Hematopoietic multipotent progenitor cell treated with erythropoietin and hydrocortisone succinate and interleukin-3 and kit ligand, for 15 days (in vitro differentiated cells): ENCODE data around the gene DCUN1D2.

Experiments used
- DNase-seq: peaks from one replicate; pipeline ENCODE4 v3.0.0-alpha.2; 2015; ENCODE audit warnings: low spot score

The DCUN1D2 gene

DNA sequence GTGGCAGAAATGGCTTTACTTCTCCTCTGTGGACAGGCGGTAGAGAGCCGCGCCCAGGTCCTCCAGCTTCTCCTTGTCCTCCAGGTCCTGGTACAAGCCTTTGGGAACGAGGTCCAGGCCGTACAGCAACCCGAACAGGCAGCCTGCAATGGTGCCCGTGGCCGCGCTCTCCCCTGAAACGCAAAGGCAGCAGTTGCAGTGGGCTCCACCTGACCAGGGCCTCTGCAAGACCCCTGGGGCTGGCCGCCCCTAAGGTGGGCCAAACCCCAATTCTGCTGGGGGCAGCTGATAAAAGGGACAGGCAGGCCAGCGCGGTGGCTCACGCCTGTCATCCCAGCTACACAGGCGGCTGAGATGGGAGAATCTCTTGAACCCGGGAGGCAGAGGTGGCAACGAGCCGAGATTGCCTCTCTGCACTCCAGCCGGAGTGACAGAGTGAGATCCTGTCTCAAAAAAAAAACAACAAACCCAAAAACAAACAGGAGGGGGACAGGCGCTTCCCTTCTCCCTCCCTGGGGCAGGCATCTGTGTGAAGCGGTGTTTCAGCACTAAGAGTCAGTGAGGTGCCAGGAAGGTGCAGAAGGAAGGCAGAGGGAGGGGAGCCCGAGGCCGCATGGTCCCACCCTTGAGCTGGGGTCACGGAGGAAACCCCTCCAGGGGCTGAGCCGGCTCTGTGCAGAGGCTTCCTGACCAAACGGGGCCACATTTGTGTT, 67.5 kb downstream of the DCUN1D2 start:
- DNase-seq: no peak

DNA sequence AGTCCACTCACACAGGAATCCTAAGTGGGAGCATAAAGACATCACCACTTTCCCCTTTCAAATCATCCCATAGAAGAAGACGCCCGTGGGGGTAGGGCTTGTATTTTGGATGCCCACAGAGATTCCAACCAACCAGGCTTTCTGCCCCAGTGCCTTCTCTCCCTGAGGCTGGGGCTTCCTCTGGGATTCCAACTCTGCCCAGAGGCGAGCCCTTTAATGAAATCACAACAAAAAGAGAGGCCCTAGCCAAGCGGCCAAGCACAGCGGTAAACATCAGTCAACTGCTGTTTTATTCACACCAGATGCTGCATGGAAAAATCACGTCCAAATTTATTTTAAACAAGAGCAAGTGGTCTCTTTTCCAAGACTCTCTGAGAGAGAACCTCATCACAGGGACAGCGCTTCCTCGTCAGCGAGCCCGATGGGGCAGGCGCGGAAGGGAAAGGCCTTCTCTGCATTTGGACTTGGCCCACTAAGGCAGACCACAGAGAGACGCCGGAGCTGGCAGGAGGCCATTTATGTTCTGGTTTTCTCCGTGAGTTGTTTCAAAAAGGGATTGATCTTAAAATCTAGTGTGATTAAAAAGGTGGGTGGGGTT, 68.7 kb downstream of the DCUN1D2 start:
- DNase-seq: no peak

DNA sequence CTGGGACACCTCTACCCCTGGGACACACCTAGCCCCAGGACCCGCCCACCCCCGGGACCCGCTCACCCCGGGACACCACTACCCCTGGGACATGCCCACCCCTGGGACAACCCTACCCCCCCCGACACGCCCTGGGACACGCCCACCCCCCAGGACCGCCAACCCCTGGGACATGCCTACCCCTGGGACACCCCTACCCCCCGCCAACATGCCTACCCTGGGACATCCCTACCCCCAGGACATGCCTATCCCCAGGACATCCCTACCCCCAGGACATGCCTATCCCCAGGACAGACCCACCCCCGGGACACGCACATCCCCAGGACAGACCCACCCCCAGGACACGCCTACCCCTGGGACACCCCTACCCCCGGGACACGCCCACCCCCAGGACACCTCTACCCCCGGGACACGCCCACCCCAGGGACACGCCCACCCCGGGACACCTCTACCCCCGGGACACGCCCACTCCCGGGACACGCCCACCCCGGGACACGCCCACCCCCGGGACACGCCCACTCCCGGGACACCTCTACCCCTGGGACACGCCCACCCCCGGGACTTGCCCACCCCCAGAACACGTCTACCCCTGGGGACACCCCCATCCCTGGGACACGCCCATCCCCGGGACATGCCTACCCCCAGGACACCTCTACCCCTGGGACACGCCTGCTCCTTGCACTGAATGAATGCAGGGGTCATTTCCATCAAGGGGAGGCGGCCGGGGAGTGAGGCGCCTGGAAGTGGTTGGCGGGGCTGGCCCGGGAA, 69.5 kb downstream of the DCUN1D2 start:
- no peak for DNase-seq

DNA sequence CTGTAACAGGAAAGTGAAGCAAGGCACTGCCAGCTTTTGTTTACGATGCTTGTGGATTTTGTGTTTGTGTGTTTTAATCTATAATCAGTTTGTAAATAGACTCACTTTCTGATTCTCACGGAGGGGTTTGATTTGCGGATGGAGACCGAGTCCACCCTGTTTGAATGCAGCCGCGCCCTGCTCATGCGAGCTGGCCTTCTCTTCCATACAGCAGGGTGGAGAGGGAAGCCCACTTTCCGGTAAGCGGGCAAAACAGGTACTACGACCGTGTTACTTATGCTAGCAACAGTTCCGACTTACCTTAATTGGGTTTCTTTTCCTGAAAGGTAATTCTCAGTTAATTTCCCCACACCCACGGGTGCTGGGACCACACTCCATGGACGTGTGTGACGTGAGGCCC, 70.3 kb downstream of the DCUN1D2 start:
- no peak for DNase-seq

DNA sequence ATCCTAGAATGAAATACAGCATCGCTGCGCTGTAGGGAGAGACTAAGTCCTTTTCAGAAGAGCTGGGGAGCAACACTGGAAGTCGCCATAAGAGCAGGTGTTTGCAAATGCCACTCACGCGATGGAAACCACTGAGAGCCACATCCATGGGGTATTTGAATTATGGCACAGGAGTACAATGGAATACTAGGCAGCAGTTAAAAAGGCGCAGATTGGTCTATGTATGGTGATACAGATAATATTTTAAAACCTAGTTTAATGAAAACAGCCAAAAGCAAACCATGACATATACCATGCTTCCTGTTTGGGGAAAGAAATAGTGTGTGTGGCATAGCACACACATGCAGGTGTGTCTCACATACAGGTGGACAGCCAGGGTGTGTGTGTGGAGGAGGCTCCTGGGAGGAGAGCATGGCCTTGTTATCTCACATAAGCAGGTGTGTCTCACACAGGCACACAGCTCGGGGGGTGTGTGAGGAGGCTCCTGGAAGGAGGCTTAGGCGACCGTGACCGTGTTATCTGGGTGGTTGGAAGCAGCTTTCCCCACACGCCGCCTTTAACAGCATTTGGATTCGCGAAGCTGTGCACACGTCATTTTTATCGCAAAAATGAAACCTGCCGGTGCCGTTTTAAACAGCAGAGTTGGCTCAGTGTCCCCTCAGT, 70.8 kb downstream of the DCUN1D2 start:
- no peak for DNase-seq

DNA sequence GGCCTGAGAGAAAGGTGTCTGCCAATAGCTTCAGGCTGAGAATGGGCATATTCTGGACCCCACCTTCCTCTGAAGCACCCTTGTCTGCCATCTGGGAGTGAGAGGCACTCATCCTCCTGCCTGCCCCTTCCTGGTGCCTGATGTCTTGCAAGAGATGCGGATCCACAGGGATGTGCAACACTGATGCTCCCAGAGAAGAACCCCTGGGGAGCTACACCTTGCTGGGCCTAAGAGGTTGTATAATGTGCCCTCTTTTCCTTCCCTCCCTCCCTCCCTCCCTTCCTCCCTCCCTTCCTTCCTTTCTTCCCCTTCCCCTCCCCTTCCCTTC, 71.8 kb downstream of the DCUN1D2 start:
- no peak for DNase-seq

DNA sequence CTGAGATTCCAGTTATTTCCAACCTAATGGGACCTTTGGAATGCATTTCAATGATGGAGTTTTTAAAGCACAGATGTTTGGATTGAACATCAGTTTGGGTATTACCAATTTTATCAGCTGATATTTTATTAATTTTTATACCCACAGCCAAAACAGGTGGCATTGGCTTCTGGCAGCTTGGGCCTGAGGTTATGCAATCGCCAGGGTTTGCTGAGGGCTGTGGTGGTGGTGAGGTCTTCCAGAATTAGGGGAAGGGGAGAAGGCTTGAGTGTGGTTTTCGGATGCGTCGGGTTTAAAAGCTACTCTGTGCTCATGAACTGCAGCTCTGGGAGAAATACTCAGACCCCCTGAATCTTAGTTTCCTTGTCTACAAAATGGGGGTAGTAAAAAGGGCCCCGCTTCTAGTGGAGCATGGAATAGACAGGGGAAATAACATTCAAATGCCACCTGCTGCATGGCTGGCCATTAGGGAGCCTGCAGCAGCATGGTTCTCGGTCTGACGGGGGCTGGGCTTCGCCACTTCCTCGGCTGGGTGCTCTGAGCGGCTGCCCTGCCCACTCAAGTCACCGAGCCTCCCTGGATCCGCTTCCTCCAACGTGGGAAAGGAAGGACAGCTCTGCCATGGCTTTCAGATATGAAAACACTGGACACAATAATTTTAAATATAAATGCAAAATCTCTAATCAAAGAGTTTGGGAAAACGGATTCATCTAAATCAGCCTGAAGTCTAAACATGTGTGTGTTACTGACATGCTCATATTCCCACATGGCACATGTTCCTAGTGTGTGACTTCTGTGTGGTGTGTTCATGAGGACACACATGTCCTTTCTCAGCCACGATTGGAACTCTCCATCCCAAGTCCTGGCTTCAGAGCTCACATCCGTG, 72.4 kb downstream of the DCUN1D2 start:
- DNase-seq: no peak

DNA sequence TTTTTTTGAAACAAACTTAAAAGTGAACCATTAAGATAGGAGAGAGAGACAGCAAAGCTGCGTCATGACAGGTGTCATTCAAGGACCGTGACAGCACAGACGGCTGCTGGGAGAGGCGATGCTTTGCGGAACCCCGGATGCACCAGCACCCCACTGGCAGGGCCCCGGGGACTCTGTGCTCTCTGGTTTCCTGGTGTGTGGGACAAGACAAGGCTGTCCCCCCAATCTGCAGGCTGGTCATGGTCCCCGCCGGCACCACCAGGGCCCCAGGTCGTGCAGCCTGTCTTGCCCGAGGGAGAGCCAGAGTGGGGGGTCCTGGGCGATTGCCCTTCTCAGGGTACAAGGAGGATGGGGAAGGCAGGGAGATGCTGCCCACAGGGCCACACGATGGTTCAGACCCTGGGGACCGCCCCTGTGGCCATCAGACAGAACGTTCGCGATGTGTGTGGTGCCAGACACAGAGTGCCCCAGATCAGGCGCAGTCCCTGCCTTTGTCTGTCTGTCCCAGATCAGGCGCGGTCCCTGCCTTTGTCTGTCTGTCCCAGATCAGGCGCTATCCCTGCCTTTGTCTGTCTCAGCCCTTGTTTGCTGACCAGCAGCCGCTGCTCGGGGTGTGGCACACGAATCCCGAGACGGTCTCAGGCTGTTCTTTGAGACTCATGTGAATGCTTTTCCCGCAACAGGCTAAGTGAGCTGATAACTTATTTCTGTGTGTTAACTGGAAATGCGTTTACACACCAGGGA, 73.3 kb downstream of the DCUN1D2 start:
- no peak for DNase-seq

DNA sequence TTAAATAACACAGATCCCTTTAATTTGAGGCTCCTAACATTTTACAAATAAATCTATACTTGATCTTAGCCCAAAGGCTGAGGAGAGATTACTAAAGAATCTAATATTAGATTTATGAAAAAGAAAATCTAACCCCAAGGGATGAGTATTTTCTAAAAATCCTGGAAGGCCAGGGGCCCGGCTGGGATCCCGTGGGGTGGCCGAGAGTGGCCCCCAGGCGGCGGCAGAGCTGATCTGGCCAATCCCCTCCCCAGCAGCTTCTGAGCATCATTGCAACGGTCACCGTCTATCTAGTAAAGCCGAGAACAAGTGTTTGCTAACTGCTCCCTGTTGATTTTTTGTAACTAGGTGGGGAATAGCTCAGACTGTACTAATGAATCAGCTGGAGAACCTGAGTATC, 74.7 kb downstream of the DCUN1D2 start:
- no peak for DNase-seq

DNA sequence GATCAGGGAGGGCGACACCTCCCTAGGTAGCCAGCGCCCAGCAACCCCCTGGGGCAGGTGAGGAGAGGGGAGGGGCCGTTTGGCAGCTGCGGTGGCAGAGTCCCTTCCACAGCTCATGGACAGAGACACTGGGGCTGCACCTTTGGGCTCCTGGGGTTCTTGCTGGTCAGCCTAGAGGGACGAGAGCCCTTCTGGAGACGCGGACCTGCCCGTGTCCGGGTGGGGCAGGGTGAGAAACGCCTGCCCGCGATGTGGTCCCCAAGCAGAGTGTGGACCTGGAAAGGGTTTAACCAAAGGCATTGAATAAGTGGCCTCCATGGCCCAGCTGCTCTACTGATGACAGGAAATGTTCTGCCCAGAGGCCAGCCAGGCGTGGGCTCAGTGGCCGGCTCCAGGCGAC, 75.5 kb downstream of the DCUN1D2 start:
- DNase-seq: no peak

DNA sequence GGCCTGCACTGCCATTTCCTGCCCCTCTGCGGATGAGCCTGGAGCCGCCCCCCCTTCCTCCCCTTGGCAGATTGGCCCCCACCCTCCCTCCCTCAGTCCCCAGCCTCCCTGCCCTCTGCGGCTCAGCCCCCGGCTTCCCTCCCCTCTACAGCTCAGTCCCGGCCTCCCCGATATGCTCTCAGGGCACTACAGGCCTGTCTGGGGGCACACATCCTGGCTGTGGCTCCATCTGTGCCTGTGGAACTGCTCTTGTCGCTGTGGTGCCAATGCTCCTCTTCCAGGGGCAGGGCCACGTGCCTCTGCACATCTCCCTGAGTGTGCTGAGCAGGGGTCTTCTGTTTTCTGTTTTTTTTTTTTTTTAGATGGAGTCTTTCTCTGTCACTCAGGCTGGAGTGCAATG, 76.2 kb downstream of the DCUN1D2 start:
- DNase-seq: no peak

DNA sequence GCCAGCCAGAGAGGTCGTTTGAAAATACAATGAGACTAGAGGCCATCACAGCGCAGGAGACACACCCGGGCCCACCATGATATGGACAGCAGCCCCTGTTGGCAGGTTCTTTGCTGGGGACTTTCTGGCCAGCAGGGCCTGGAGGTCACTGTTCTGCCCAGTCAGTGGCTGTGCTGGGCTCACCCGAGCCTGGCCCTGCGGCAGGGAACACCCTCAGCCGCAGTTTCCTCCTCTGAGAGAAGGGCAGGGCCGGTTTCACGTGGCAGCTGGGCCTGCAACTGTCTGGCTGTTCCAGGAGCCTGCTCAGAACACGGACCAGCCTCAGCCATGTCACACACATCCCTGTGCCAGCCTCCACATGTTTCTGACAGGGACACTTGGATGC, 76.6 kb downstream of the DCUN1D2 start:
- no peak for DNase-seq

DNA sequence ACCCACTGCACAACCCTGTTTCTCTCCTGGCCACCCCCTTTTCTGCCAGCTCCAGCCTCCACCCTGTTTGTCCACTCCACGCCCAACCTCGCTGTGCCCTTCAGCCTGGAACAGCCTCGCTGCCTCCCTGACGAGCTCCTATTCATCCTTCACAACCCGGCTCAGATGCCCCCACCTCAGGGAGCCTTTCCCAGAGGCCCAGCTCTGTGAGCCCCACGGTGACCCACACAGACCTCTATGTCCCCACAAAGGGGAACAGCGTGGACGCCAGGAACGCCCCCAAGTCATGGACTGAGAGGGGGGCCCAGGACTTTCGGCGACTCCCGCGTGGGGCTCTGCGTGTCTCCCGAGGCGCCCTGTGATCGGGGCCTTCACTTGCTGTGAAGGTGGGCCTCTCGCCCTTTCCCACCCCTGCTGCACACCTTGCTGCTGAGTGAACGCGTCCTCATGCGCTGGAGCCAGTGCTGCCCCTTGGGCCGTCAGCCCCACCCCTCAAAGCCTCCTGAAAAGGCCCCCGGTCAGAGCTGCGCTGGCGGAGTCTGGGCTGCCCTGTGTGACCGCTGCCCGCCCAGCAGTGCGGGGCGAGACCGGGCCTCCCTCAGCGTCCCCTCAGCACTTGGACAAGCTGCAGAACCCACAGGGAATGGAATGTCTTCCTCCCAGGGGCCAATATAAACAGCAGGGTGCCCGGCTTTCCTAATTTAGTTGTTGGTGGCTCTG, 77.2 kb downstream of the DCUN1D2 start:
- DNase-seq: no peak

DNA sequence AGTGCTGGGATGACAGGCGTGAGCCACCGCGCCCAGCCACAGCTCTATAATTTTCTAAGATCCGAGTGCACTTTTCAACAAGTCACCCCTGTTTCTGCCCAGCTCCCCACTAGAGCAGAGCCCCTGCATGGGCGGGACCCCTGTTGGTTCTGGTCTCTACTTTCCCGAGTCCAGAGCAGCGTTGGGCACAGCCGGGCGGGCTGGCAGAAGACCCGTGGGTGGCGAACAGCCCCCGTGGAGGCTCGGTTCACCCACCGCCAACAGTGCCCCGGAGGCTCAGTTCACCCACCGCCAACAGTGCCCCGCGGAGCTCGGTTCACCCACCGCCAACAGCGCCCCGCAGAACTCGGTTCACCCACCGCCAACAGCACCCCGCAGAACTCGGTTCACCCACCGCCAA, 78.1 kb downstream of the DCUN1D2 start:
- no peak for DNase-seq

DNA sequence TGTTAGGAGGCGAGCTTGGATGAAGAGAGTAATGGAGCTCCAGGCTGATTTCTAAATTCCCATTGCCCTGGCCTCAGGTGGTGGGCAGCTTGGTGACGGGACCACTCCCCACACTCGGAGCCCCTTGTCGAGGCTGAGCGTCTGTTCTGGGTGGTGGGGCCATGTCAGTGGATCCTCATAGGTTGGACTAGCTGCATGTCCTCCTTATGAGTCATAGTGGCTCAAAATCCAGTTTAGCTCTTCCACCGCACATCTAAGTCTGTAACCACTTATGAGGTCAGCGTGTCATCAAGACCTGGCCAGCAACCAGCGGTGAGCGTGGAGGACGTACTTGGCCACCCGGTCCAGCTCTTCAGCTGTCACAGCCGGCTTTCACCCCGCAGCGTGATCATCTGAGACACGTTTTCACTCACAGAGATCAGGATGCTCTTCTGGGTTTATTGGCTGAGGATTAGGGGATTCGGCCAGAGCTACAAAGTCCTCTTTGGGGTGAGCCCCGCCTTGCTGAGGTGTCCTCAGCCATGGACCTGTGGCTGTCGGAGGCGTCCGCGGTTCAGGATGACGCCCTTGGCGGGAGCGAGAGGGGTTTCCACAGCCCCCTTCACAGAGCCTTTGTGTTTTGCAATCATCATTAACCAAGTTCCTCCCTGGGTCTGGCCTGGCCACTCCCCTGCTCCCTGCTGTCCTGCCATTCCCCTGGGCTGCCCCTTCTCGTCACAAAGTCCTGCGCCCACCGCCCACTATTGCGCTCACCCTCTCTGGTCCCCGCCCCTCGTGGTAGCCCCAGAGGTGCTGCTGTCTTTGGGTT, 79.1 kb downstream of the DCUN1D2 start:
- no peak for DNase-seq

DNA sequence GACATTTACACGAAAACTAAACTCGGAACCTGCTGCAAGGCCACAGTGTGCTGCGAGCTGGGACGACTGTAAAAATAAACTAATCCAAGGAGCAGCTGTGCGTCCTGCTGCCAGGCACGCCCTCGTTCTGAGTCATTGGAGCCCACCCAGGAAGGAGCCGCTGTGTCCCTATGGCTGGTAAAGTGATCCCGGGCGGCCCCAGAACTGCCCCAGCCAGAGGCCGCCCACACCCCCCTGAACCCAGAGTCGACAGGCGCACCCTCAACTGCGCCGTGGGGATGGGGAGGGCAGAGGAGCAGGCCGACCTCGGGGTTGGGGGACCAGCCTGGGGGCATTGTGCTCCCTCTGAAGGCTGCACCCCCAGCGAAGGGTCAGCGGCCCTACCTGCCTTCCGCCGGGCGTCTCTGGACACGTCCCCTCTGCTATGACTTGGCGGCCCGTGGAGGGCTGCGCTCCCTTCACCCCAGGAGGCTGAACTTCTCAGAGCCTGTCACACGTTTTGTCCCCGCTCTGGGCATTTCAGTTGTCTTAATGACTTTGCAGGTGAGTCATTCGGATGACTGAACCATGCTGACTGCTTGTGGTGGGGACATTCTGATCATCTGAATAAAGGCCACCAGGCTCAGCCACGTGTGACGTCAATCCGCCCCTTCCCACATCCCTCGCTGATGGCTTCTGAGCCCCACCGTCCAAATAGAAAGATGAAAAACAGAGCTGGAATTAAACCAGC, 79.9 kb downstream of the DCUN1D2 start:
- no peak for DNase-seq

DNA sequence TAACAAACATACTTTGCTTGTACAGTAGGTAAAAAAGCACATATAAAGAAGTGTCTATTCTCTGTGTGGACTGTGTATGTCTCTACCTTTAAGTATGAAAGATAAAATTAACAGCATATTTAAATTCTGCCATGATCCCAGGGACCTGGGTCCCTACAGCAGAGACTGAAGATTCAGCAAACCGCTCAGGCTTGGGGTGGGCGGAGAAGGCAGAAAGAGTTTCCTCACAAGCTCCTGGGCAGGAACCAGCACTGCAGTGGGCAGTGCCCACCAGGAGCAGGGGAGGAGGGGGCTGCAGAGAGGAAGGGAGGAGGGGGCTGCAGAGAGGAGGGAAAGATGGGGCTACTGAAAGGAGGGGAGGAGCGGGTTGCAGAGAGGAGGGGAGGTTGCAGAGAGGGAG, 81.9 kb downstream of the DCUN1D2 start:
- DNase-seq: no peak

DNA sequence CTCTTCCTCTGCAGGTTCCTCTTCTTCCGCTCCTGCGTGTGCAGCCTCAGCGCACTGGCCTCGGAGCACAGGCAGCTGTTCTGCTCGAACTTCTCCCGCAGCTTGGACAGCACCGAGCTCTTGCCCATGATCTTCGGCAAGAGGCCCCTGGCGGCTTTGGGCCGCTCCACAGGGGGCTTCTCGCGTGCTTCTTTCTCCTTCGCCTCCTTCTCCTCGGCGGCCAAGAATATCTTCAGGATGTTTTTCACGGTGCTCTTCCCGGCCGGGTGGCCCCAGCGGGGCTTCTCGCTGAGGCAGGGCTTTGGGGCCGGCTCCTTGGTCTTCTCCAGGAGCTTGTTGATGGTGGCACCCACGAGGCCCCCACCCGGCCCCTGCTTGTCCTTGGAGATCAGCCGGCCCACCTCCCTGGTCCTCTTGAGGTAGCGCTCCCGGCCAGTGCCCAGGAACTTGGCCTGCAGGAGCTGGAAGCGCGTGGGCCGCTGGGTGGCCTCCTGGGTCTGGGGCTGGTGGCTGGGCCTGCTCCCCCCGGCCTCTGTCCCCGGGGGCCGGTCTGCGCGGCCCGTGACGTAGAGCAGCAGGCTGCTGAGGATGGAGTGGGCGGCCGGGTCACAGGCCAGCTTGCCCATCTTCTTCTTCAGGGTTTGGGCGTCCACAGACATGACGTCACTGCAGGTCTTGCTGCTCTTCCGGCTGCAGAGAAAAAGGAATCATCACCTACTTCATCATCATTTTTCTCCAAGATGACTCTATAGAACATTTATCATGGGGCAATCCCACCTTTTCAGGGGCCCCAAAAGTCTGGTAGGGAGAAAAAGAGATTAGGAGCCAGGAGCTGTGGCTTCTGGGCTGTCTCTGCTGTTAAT, 82.7 kb downstream of the DCUN1D2 start:
- DNase-seq: no peak
